NCI-H1694 (cell line): ENCODE results near the gene APOE.
"Not testable (repeated sequence)": the region's sequence is repeated elsewhere in the genome, so short reads cannot be mapped to it uniquely, and the experiment has no call there.

Experiments used
- DNase-seq: peaks from one replicate; lab custom pipeline; 2025; lab: John Stamatoyannopoulos, UW

APOE gene

GRCh38 chr19:44911896-44912295, 6.3 kb downstream of the APOE start:
- DNase-seq = not testable (repeated sequence)

- peak; percentile 15 for DNase-seq
Observed at GRCh38 chr19:44912854-44913253, 7.3 kb downstream of the APOE start.

DNA sequence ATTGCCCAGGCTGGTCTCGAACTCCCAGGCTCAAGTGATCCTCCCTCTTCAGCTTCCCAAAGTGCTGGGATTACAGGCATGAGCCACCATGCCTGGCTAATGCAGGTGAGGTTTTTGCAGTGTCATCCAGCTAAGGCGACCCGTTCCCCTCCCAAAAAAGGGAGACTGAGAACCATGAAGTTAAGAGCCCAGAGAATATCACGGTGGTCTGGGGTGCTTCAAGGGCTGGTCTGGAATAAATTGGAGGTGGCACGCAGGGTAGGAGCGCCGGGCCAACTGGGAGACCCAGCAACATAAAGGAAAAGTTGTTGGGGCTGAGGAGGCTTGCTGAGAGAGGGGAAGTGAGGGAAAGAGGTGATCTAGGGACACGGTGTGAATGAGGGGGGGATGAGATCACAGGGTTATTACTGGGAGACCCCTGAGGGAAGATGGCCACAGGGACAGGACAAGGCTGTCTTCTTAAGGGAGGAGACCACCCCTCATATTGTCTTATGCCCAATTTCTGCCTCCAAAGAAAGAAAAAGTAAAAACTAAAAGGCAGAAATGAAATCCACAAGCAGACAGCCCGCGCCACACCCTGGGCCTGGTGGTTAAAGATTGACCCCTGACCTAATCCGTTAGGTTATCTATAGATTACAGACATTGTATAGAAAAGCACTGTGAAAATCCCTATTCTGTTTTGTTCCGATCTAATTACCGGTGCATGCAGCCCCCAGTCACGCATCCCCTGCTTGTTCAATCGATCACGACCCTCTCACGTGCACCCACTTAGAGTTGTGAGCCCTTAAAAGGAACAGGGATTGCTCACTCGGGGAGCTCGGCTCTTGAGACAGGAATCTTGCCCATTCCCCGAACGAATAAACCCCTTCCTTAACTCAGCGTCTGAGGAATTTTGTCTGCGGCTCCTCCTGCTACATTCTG, 8.2 kb downstream of the APOE start:
- not testable (repeated sequence) for DNase-seq

DNA sequence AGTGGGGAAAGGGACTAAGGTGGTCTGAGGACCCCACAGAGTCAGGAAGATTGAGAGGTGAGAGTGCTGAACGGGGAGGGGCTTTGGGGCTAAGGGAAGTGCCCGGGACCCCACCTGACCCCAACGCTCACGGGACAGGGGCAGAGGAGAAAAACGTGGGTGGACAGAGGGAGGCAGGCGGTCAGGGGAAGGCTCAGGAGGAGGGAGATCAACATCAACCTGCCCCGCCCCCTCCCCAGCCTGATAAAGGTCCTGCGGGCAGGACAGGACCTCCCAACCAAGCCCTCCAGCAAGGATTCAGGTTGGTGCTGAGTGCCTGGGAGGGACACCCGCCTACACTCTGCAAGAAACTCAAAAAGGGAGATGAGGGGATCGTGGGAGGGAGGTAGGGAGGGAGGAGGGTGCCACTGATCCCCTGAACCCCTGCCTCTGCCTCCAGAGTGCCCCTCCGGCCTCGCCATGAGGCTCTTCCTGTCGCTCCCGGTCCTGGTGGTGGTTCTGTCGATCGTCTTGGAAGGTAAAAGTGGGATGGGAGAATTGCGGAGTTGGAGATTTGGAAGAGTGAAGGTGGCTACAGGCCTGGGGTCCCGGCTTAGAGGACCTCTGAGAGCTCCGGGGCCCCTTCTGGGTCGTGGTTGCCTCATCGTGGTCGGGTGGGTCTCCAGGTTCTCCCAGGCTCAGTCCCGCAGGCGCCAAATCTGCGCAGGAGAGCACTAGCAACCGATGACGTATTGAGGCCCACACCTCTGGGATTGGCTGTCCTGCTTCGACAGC, 9.0 kb downstream of the APOE start, which contains the start of gene APOC1:
Gene APOC1 (plus strand): TSS at position 176 of the 774 bp plus-strand sequence. CDS start 284 bp downstream, at position 460.
- DNase-seq = peak; percentile 55

DNA sequence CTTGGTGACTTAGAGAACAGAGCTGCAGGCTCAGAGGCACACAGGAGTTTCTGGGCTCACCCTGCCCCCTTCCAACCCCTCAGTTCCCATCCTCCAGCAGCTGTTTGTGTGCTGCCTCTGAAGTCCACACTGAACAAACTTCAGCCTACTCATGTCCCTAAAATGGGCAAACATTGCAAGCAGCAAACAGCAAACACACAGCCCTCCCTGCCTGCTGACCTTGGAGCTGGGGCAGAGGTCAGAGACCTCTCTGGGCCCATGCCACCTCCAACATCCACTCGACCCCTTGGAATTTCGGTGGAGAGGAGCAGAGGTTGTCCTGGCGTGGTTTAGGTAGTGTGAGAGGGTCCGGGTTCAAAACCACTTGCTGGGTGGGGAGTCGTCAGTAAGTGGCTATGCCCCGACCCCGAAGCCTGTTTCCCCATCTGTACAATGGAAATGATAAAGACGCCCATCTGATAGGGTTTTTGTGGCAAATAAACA, 18.7 kb downstream of the APOE start:
- no peak for DNase-seq

- DNase-seq = no peak
Observed at GRCh38 chr19:44925114-44925891, 19.7 kb downstream of the APOE start.

DNA sequence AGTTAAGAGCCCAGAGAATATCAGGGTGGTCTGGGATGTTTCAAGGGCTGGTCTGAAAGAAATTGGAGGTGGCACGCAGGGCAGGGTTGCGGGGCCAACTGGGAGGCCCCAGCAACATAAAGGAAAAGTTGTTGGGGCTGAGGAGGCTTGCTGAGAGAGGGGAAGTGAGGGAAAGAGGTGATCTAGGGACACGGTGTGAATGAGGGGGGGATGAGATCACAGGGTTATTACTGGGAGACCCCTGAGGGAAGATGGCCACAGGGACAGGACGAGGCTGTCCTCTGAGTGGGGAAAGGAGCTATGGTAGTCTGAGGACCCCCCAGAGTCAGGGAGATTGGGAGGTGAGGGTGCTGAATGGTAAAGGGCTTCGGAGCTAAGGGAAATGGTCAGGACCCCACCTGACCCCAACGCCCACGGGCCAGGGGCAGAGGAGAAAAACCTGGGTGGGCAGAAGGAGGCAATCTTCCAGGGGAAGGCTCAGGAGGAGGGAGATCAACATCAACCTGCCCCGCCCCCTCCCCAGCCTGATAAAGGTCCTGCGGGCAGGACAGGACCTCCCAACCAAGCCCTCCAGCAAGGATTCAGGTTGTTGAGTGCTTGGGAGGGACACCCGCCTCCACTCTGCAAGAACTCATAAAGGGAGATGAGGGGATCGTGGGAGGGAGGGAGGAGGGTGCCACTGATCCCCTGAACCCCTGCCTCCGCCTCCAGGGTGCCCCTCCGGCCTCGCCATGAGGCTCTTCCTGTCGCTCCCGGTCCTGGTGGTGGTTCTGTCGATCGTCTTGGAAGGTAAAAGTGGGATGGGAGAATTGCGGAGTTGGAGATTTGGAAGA, 20.9 kb downstream of the APOE start:
- DNase-seq = not testable (repeated sequence)

- DNase-seq = no peak
Observed at GRCh38 chr19:44927746-44928145, 22.1 kb downstream of the APOE start.

- DNase-seq = no peak
Observed at GRCh38 chr19:44930088-44930487, 24.5 kb downstream of the APOE start.

DNA sequence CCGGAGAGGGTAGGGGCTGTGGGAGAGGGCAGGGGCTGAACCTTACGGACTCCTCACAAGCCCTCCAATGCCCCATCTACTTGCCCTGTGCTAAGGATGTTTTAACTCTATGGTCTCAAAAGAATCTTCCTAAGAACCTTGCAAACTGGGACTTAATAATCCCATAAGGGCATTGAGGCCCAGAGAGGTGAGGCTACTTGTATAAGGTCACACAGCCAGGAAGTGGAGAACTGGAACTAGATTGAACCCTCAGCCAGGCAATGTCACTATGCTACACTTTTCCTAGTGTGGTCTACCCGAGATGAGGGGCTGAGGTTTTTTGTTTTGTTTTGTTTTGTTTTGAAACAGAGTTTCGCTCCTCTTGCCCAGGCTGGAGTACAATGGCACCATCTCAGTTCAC, 25.9 kb downstream of the APOE start:
- DNase-seq = no peak

DNA sequence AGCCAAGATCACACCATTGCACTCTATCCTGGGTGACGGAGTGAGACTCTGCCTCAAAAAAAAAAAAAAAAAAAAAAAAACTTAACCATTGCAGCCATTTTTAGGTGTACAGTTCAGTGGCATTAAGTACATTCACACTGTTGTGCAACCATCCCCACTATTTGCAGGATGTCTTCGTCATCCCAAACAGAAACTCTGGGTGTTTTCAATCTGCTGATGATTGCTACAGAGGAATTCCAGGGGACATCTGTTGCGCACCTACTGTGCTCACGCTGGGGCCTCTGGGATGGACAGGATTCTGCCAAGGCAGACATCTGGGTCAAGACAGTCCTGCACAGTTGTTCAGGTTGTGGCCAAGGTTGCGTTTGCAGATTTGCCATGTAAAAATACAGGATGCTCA, 34.1 kb downstream of the APOE start:
- DNase-seq = no peak

- no peak for DNase-seq
Observed at GRCh38 chr19:44942067-44942571, 36.5 kb downstream of the APOE start, which contains the start of gene APOC4. Gene APOC4, plus strand, starts transcription at chr19:44942237. Its CDS starts 41 bp downstream, at chr19:44942278.

GRCh38 chr19:44943801-44944249, 38.2 kb downstream of the APOE start:
- DNase-seq = no peak

DNA sequence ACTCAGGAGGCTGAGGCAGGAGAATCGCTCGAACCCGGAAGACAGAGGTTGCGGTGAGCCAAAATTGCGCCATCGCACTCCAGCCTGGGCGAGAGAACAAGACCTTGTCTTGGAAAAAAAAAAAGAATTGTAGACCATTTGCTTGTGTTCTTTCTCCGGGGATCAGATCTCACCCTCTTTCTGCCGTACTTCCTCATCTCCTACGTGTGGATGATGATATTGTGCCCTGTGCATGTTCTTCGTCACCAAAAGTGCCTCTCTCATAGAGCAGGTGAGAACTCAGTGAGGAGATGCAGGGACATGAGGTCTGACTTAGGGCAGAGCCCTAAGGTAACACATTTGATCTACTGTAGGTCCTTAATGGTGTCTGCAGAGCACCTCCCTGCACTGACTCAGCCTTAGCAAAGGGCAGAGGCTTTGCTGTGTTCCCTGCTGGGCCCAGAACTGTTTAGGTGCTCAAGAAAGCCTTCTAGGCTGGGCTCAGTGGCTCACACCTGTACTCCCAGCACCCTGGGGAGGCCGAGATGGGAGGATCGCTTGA, 41.5 kb downstream of the APOE start:
- DNase-seq = no peak

DNA sequence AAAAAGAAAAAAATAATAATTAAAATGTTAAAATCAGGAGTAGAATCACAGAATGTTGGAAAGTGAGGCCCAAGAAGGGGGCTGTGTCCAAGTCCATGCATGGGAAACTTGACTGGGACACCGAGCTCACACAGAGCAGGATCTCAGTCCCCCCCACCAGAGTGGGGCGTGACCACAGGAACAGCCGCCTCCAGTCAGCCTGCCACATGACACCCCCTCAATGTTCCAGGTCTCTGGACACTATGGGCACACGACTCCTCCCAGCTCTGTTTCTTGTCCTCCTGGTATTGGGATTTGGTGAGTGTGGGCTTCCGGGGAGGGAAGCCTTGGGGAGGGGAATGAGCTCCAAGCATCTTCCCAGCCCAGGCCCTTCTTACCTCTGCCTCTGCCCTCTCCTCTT, 42.6 kb downstream of the APOE start:
- no peak for DNase-seq

DNA sequence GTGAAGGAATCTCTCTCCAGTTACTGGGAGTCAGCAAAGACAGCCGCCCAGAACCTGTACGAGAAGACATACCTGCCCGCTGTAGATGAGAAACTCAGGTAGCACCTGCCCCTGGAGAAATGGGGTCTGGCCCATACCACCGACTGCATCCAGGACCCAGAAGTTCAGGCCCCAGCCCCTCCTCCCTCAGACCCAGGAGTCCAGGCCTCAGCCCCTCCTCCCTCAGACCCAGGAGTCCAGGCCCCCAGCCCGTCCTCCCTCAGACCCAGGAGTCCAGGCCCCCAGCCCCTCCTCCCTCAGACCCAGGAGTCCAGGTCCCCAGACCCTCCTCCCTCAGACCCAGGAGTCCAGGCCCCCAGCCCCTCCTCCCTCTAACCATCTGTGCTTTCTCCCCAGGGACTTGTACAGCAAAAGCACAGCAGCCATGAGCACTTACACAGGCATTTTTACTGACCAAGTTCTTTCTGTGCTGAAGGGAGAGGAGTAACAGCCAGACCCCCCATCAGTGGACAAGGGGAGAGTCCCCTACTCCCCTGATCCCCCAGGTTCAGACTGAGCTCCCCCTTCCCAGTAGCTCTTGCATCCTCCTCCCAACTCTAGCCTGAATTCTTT, 43.3 kb downstream of the APOE start:
- DNase-seq = peak; percentile 7

DNA sequence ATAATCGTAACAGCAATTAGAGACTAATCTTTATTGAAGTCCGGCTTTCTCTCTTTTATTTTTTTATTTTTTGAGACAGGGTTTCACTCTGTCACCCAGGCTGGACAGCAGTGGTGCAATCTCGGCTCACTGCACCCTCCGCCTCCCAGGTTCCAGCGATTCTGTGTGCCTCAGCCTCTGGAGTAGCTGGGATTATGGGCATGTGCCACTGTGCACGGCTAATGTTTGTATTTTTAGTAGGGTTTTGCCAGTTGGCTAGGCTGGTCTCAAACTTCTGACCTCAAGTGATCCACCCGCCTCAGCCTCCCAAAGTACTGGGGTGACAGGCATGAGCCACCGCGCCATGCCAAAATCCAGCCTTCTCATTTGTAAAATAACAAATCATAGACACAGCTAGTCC, 44.0 kb downstream of the APOE start:
- DNase-seq = no peak

DNA sequence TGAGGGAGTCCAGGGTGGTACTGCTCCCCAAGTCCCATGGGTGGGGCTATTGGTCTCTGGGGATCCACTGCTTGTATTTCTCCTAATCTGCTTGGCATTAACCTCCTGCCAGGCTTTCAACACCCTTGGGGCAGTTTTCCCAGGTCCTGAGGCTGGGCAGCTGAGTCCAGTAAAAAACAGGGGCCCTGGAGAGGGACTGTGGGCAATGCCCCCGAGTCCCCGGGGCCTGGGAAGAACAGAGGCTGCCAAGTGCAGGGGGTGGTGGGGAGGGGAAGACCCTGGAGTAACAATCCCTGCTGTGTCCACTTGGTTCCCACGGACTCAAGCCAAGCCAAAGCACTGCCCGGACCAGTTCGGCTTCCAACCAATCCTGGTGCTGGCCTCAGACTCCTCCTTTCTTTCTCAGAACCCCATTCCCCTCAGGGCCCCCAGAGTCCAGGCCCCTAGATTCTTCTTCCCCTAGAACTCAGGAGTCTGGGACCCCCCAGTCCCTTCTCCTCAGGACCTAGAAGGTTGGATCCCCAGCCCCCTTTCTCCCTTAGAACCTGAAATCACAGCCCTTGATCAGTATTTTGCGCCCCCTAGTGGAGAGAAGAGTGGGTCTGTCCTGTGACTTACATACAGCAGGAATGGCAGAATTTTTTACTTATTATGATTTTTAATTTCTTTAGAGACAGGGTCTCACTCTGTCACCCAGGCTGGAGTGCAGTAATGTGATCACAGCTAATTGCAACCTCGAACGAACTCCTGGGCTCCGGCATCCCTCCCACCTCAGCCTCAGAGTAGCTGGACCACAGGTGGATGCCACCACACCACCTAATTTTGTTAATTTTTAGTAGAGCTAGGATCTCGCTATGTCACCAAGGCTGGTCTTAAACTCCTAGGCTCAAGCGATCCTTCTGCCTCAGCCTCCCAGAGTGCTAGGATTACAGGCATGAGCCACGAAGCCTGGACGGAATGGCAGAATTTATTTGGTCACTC, 45.9 kb downstream of the APOE start:
- DNase-seq = peak; percentile 89

DNA sequence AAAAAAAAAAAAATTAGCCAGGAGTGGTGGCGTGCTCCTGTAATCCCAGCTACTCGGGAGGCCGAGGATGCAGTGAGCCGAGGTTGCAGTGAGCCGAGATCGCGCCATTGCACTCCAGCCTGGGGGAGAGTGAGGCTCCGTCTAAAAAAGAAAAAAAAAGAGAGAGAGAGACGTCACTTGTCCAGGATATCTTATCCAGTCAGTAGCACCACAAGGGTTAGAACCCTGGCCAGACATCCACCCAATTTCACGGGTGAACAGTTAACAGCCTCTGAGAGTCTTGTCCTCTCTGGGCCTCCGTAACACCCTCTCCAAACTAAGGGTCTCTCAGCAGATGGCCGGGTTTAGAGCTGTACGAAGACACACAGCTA, 48.7 kb downstream of the APOE start:
- DNase-seq = no peak
